Fibroblast of lung (primary cell): ENCODE results near the gene STXBP6. TPM values are rescaled to one million over a fixed set of nuclear protein-coding genes. Genes with fewer than 3 reads are reported as not detected.

ENCODE experiments used
- DNase-seq, 2 donors: peaks; one replicate each; pipeline versions ENCODE4 v3.0.0 to v3.0.0-alpha.2; 2010; ENCODE audit warnings: low read depth in 2 of 2
- H2AFZ ChIP-seq: 2 replicates; pipeline ENCODE4 v1.5.1; 2012; ENCODE audit warnings: low read length, control low read depth, inconsistent platforms
- H3K27ac ChIP-seq: 2 replicates; pipeline ENCODE4 v1.5.1; 2011; ENCODE audit warnings: low read length, control low read depth; ENCODE audit not compliant: insufficient read depth
- H3K27me3 ChIP-seq: 2 replicates; pipeline ENCODE4 v1.5.1; 2011; ENCODE audit warnings: mild to moderate bottlenecking, low read length; ENCODE audit not compliant: control insufficient read depth, insufficient read depth
- H3K36me3 ChIP-seq: 2 replicates; pipeline ENCODE4 v1.5.1; 2011; ENCODE audit warnings: low read length; ENCODE audit not compliant: control insufficient read depth, insufficient read depth
- H3K4me1 ChIP-seq: 2 replicates; pipeline ENCODE4 v1.5.1; 2011; ENCODE audit warnings: low read length; ENCODE audit not compliant: control insufficient read depth, insufficient read depth; ENCODE audit errors: extremely low read depth
- H3K4me2 ChIP-seq: 2 replicates; pipeline ENCODE4 v1.5.1; 2011; ENCODE audit warnings: low read length, control low read depth; ENCODE audit not compliant: insufficient read depth; ENCODE audit errors: extremely low read depth
- H3K4me3 ChIP-seq, 4 experiments: fragments of 200-600 bp in 1 of 4; sonication (generic) in 1 of 4; replicated peaks in 1 of 4; 2 replicates each; pipeline ENCODE4 v1.5.1; 2011 to 2016; ENCODE audit warnings: low read length in 4 of 4, low read depth in 3 of 4, mild to moderate bottlenecking in 3 of 4, control low read depth in 2 of 4, inconsistent platforms in 1 of 4, mixed read lengths in 1 of 4; ENCODE audit not compliant: insufficient read depth in 1 of 4; ENCODE audit errors: control extremely low read depth in 1 of 4
- H3K79me2 ChIP-seq: 2 replicates; pipeline ENCODE4 v1.5.1; 2012; ENCODE audit warnings: mild to moderate bottlenecking, low read length, inconsistent platforms; ENCODE audit not compliant: control insufficient read depth, insufficient read depth
- H3K9ac ChIP-seq: 2 replicates; pipeline ENCODE4 v1.5.1; 2011; ENCODE audit warnings: mild to moderate bottlenecking, low read length, control low read depth; ENCODE audit not compliant: insufficient read depth
- H3K9me3 ChIP-seq: 2 replicates; pipeline ENCODE4 v1.5.1; 2012; ENCODE audit warnings: low read depth, low read length; ENCODE audit not compliant: control insufficient read depth, insufficient read depth
- H4K20me1 ChIP-seq: 2 replicates; pipeline ENCODE4 v1.5.1; 2011; ENCODE audit warnings: low read length; ENCODE audit not compliant: control insufficient read depth, insufficient read depth; ENCODE audit errors: extremely low read depth
- CTCF ChIP-seq, 2 donors: IDR thresholded peaks in 1 of 2; conservative IDR thresholded peaks in 1 of 2; 1 replicate in 1 of 2; 2 replicates in 1 of 2; pipeline ENCODE4 v1.5.1; 2011 to 2012; ENCODE audit warnings: low read length in 2 of 2, control low read depth in 1 of 2, inconsistent platforms in 1 of 2, low read depth in 1 of 2, mild to moderate bottlenecking in 1 of 2
- EZH2 ChIP-seq: IDR thresholded peaks from 2 replicates; pipeline ENCODE4 v1.5.1; 2012; ENCODE audit warnings: low read length, control low read depth, mild to moderate bottlenecking; ENCODE audit errors: missing control alignments
- polyA plus RNA-seq, 2 donors: library from polyadenylated mRNA; depleted of rRNA in 1 of 2; stranded (reverse) in 1 of 2; unstranded in 1 of 2; fragments of >200 nt; gene quantifications; 2 replicates each; pipeline ENCODE4 v1.2.1, GENCODE V29; 2011 to 2012; ENCODE audit warnings: missing spikeins in 1 of 2
- total RNA-seq: library from RNA; depleted of rRNA; stranded (reverse); fragments of >200 nt; gene quantifications from 2 replicates; pipeline ENCODE4 v1.2.1, GENCODE V29; 2014

STXBP6 gene
- total and polyA plus RNA-seq, 2 donors (not counting 1 experiment from before 2014, with no cell fraction given): 4.5 to 17.8 TPM

- H3K27me3 ChIP-seq: no peaks in the 10 kb centered on the region
- H3K9me3 ChIP-seq: no peaks in the 10 kb centered on the region
- H2AFZ ChIP-seq: no peak overlapping the region
- H3K4me2 ChIP-seq: no peak overlapping the region
- no peak overlapping the region for H3K9ac ChIP-seq
- H4K20me1 ChIP-seq: no peaks in the 10 kb centered on the region
- H3K36me3 ChIP-seq: no peaks in the 10 kb centered on the region
- no peak overlapping the region for H3K27ac ChIP-seq
- no peaks in the 10 kb centered on the region for H3K4me1 ChIP-seq
- no peak for DNase-seq
- no peak overlapping the region for H3K4me3 ChIP-seq
- no peak for TF ChIP-seq EZH2
- TF ChIP-seq CTCF (conservative IDR thresholded peaks at IDR 0.05 in 1 of 2, IDR thresholded peaks at IDR 0.05 in 1 of 2; ENCODE audit: low read depth in 1 of 2, low read length in 2 of 2): no peak
- no peaks in the 10 kb centered on the region for H3K79me2 ChIP-seq
These were observed 159.2 kb downstream of the STXBP6 start for GRCh38 chr14:24890716-24891115.

- Histone ChIP-seq H3K9ac (no peak overlapping the region), H3K4me3 (no peak overlapping the region), H3K36me3 (no peaks in the 10 kb centered on the region), H3K9me3 (no peaks in the 10 kb centered on the region), H3K4me2 (no peak overlapping the region), H2AFZ (no peak overlapping the region), H4K20me1 (no peaks in the 10 kb centered on the region), H3K27ac (no peak overlapping the region), H3K4me1 (no peaks in the 10 kb centered on the region), H3K79me2 (no peaks in the 10 kb centered on the region), H3K27me3 (no peaks in the 10 kb centered on the region)
- DNase-seq: peak in 1 of 2 donors; percentile 76
- no peak for TF ChIP-seq CTCF (conservative IDR thresholded peaks at IDR 0.05 in 1 of 2, IDR thresholded peaks at IDR 0.05 in 1 of 2; ENCODE audit: low read depth in 1 of 2, low read length in 2 of 2)
- no peak for TF ChIP-seq EZH2
These were observed 160.1 kb downstream of the STXBP6 start for GRCh38 chr14:24889843-24890242.

- no peaks in the 10 kb centered on the region for H3K36me3 ChIP-seq
- no peaks in the 10 kb centered on the region for H4K20me1 ChIP-seq
- TF ChIP-seq CTCF (conservative IDR thresholded peaks at IDR 0.05 in 1 of 2, IDR thresholded peaks at IDR 0.05 in 1 of 2; ENCODE audit: low read depth in 1 of 2, low read length in 2 of 2): no peak
- TF ChIP-seq EZH2: no peak
- H3K9ac ChIP-seq: no peak overlapping the region
- H2AFZ ChIP-seq: no peak overlapping the region
- no peak overlapping the region for H3K4me2 ChIP-seq
- H3K4me3 ChIP-seq: no peak overlapping the region
- no peaks in the 10 kb centered on the region for H3K4me1 ChIP-seq
- no peak overlapping the region for H3K27ac ChIP-seq
- H3K27me3 ChIP-seq: no peaks in the 10 kb centered on the region
- H3K79me2 ChIP-seq: no peaks in the 10 kb centered on the region
- H3K9me3 ChIP-seq: no peaks in the 10 kb centered on the region
- no peak for DNase-seq
These were observed 161.4 kb downstream of the STXBP6 start for GRCh38 chr14:24888532-24888931.
